Fibroblast of mammary gland (primary cell): Measurements from ENCODE around the gene INHBB.
A peak's percentile ranks its signal among the peaks of the same experiment; 100 is the strongest.

Experiments used
- DNase-seq: peaks from one replicate; pipeline ENCODE4 v3.0.0-alpha.2; 2010; ENCODE audit warnings: low read depth
- H3K4me3 ChIP-seq: 2 replicates; pipeline ENCODE4 v1.5.1; 2011; ENCODE audit warnings: low read depth, mild to moderate bottlenecking, low read length, moderate library complexity; ENCODE audit not compliant: control insufficient read depth
- CTCF ChIP-seq: conservative IDR thresholded peaks from 2 replicates; pipeline ENCODE4 v1.5.1; 2011; ENCODE audit warnings: low read depth, low read length, inconsistent platforms; ENCODE audit not compliant: control insufficient read depth, insufficient read depth

Gene INHBB

GRCh38 chr2:120354467-120354866 is 8.5 kb downstream of the INHBB start:
- H3K4me3 ChIP-seq, result no peak overlapping the region
- TF ChIP-seq CTCF, result no peak
- DNase-seq, result no peak

GRCh38 chr2:120354935-120355779 is 9.2 kb downstream of the INHBB start:
- TF ChIP-seq CTCF, result no peak
- H3K4me3 ChIP-seq, result no peak overlapping the region
- no peak for DNase-seq

GRCh38 chr2:120355780-120356266 is 9.9 kb downstream of the INHBB start:
- no peak for DNase-seq
- no peak for TF ChIP-seq CTCF
- no peak overlapping the region for H3K4me3 ChIP-seq

- TF ChIP-seq CTCF, result no peak
- no peak overlapping the region for H3K4me3 ChIP-seq
- no peak for DNase-seq
These were observed 11.8 kb downstream of the INHBB start for GRCh38 chr2:120357768-120358167.

GRCh38 chr2:120358734-120359465 is 13.0 kb downstream of the INHBB start:
- no peak overlapping the region for H3K4me3 ChIP-seq
- no peak for TF ChIP-seq CTCF
- DNase-seq, result no peak

- DNase-seq, result peak; percentile 10
These were observed 14.4 kb downstream of the INHBB start for GRCh38 chr2:120360307-120360855.

More at GRCh38 chr2:120360307-120360855, 14.4 kb downstream of the INHBB start:
- no peak for TF ChIP-seq CTCF
- H3K4me3 ChIP-seq, result no peak overlapping the region
